Hepatic stellate cell (primary cell): ENCODE data around the gene MGST2.

Experiments used
- DNase-seq: peaks from one replicate; pipeline ENCODE4 v3.0.0; 2011; ENCODE audit warnings: low spot score

MGST2 gene

GRCh38 chr4:139738846-139739613 is 73.4 kb downstream of the MGST2 start:
- no peak for DNase-seq

GRCh38 chr4:139740121-139740520 is 74.5 kb downstream of the MGST2 start:
- peak; percentile 47 for DNase-seq

GRCh38 chr4:139740531-139741041 is 75.0 kb downstream of the MGST2 start:
- peak; percentile 74 for DNase-seq

DNA sequence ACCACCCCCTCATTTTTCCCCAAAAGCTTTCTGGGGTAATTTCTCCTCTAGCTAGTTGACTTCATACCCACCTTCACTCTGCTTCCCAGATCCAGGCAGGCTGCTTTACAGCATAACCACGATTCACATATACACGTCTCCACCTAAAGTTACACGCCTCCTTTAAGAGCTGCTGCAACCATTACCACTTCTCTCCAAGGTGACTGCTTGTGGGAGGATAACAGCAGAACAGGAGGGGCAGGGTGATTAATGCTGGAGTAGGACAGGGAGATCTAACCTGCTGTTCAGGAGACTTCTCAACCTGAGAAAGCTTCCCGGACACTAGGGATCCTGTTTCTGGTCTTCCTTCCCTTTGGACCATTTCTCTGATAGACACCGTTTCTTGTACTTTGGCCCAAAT is 77.4 kb downstream of the MGST2 start:
- DNase-seq, result no peak

GRCh38 chr4:139744232-139744631 is 78.6 kb downstream of the MGST2 start:
- DNase-seq, result no peak

DNA sequence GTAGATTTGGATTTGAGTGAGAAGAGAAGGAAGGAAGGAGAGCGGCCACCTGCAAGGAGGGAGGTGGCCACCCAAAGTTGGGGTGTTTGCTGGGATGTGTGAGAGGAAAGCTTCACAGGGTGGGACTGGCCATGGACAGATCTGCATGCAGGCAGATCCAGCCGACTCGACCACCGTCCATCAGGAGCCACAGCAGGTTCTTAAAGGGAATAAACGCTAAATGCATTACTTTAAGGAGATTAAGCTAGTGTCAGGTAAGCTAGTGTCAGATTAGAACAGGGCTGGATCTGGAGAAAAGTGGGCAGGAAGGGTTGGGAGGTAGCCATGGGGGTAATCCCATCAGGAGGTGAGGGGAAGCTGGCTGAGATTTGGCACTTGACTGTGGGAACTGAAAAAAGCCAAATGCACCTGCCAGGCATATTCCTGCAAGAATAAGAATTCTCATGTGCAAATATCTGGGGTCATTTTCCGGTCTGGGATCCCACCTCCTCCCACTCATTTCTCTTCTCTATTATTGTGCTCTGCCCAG is 79.6 kb downstream of the MGST2 start:
- DNase-seq, result no peak

GRCh38 chr4:139746431-139747171 is 81.0 kb downstream of the MGST2 start:
- no peak for DNase-seq

- DNase-seq, result no peak
These were observed 83.7 kb downstream of the MGST2 start for GRCh38 chr4:139749338-139749737.

- DNase-seq, result no peak
These were observed 84.3 kb downstream of the MGST2 start for GRCh38 chr4:139749835-139750498.

GRCh38 chr4:139753686-139754085 is 88.1 kb downstream of the MGST2 start:
- DNase-seq, result no peak
